HCT116 (cell line): ENCODE data around the gene NELL1.

Experiments
- POLR2A ChIP-seq: IDR thresholded peaks from 2 replicates; pipeline ENCODE4 v1.7.0; 2011; ENCODE audit warnings: borderline replicate concordance; ENCODE audit not compliant: insufficient read depth, insufficient read length; ENCODE audit errors: extremely low read depth
- POLR2AphosphoS5 ChIP-seq: IDR thresholded peaks from 2 replicates; pipeline ENCODE4 v1.6.1; 2011; ENCODE audit warnings: mild to moderate bottlenecking, low read depth, low read length, moderate library complexity
- REST ChIP-seq: IDR thresholded peaks from 2 replicates; pipeline ENCODE4 v1.6.1; 2012; ENCODE audit warnings: low read depth
- ZNF274 ChIP-seq: fragments of 200-500 bp; sonication (Bioruptor generic); IDR thresholded peaks from 2 replicates; pipeline ENCODE4 v1.6.1; 2014; ENCODE audit warnings: mild to moderate bottlenecking, low read depth, low read length, inconsistent platforms
- TF ChIP-seq, protein P1 (sequence below), 3 experiments: fragments of 200-600 bp in 1 of 3; sonication (generic) in 1 of 3; IDR thresholded peaks in 2 of 3; conservative IDR thresholded peaks in 1 of 3; 2 replicates each; pipeline ENCODE4 v1.5.1; 2012 to 2017; ENCODE audit warnings: low read depth in 2 of 3, low read length in 2 of 3, antibody characterized with exemption in 1 of 3, borderline replicate concordance in 1 of 3, control low read depth in 1 of 3, mild to moderate bottlenecking in 1 of 3, mixed read lengths in 1 of 3, mixed run types in 1 of 3, moderate library complexity in 1 of 3; ENCODE audit not compliant: insufficient read depth in 1 of 3

- TF ChIP-seq, protein P1, sequence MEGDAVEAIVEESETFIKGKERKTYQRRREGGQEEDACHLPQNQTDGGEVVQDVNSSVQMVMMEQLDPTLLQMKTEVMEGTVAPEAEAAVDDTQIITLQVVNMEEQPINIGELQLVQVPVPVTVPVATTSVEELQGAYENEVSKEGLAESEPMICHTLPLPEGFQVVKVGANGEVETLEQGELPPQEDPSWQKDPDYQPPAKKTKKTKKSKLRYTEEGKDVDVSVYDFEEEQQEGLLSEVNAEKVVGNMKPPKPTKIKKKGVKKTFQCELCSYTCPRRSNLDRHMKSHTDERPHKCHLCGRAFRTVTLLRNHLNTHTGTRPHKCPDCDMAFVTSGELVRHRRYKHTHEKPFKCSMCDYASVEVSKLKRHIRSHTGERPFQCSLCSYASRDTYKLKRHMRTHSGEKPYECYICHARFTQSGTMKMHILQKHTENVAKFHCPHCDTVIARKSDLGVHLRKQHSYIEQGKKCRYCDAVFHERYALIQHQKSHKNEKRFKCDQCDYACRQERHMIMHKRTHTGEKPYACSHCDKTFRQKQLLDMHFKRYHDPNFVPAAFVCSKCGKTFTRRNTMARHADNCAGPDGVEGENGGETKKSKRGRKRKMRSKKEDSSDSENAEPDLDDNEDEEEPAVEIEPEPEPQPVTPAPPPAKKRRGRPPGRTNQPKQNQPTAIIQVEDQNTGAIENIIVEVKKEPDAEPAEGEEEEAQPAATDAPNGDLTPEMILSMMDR (IDR thresholded peaks at IDR 0.05 in 2 of 3, conservative IDR thresholded peaks at IDR 0.05 in 1 of 3; ENCODE audit: borderline replicate concordance in 1 of 3, insufficient read depth in 1 of 3, low read depth in 2 of 3, low read length in 2 of 3) = no peak
- no peak for TF ChIP-seq REST
- TF ChIP-seq ZNF274 = no peak
- TF ChIP-seq POLR2AphosphoS5 = no peak
- TF ChIP-seq POLR2A = no peak
Observed at GRCh38 chr11:20840341-20840740, 171.0 kb downstream of the NELL1 start.
